ENCODE measurements around the gene LYPD1. TPM values are rescaled to one million over a fixed set of nuclear protein-coding genes. Genes with fewer than 3 reads are reported as not detected.
"Not testable (repeated sequence)": the region's sequence is repeated elsewhere in the genome, so short reads cannot be mapped to it uniquely, and the experiment has no call there.

Gene LYPD1
- total RNA-seq, 1 experiment from 2014 or later: not detected

DNA sequence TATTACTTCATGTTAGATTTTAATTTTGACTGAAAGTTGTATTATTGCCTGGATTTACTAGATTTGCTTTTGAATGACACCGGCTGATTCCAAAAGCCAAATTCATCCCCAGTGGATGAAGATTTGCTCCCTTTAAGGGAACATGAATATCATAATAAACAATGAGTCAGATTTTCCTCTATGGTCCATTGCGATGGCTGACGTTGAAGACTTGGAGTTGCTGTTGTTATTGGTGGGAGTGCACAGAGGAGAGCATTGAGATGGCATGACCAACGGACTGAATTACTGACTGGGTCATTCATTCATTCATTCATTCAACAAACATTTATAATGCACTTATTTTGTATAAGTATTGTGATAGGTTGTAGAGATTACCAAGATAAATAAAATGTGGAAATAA, 33.4 kb upstream of the LYPD1 start:
- H3K27ac Mint-ChIP-seq (ENCODE audit: low read depth, unreplicated experiment): no peak overlapping the region
- CTCF ChIA-PET: interaction anchor here (0.8 to 0.9 kb wide), 2 partner anchors 45 to 467 kb away, joined by 3 read pairs; no protein-coding TSS in a partner anchor
- no peak for DNase-seq (ENCODE audit: unreplicated experiment)
- no peaks in the 10 kb centered on the region for H3K4me1 Mint-ChIP-seq (ENCODE audit: insufficient read depth, unreplicated experiment)
- no peaks in the 10 kb centered on the region for H3K9me3 Mint-ChIP-seq (ENCODE audit: unreplicated experiment)
- intact Hi-C loops (cut with micrococcal nuclease): no loop called here
- no peaks in the 10 kb centered on the region for H3K27me3 Mint-ChIP-seq (ENCODE audit: insufficient read depth, unreplicated experiment)
- BruUV-seq (replicated peaks): no TSS peak
- POLR2A ChIA-PET: no interaction called here
- no peak for TF ChIP-seq CTCF (IDR thresholded peaks at IDR 0.05; ENCODE audit: unreplicated experiment)
- H3K4me3 Mint-ChIP-seq (ENCODE audit: unreplicated experiment): no peak overlapping the region
- no peaks in the 10 kb centered on the region for H3K36me3 Mint-ChIP-seq (ENCODE audit: insufficient read depth, unreplicated experiment)

DNA sequence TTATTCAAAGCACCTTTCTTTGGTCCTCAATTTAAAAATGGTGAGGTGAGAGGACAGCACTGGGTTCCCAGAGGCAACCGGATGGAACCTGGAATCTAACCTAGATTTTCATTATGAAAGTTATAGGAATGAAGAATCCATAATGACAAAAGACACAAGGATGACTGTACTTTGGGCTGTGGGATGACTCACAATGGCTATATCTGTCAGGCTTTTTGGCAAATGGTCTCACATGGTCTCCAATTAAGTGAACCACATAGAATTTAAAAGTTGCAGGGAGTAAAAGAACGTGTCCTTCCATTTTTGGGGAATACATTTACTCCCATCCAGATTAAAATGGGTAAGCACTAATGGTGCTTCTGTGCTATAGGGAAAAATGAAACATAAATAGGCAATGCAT, 31.8 kb upstream of the LYPD1 start:
- intact Hi-C loops (cut with micrococcal nuclease): no loop called here
- Mint-ChIP-seq H3K9me3 (ENCODE audit: unreplicated experiment) (no peaks in the 10 kb centered on the region), H3K27me3 (ENCODE audit: insufficient read depth, unreplicated experiment) (no peaks in the 10 kb centered on the region), H3K27ac (ENCODE audit: low read depth, unreplicated experiment) (no peak overlapping the region), H3K4me1 (ENCODE audit: insufficient read depth, unreplicated experiment) (no peaks in the 10 kb centered on the region), H3K36me3 (ENCODE audit: insufficient read depth, unreplicated experiment) (no peaks in the 10 kb centered on the region), H3K4me3 (ENCODE audit: unreplicated experiment) (no peak overlapping the region)
- TF ChIP-seq CTCF (IDR thresholded peaks at IDR 0.05; ENCODE audit: unreplicated experiment): no peak
- BruUV-seq (replicated peaks): no TSS peak
- ChIA-PET CTCF (no interaction called here), POLR2A (no interaction called here)
- peak; percentile 37 for DNase-seq (ENCODE audit: unreplicated experiment)

DNA sequence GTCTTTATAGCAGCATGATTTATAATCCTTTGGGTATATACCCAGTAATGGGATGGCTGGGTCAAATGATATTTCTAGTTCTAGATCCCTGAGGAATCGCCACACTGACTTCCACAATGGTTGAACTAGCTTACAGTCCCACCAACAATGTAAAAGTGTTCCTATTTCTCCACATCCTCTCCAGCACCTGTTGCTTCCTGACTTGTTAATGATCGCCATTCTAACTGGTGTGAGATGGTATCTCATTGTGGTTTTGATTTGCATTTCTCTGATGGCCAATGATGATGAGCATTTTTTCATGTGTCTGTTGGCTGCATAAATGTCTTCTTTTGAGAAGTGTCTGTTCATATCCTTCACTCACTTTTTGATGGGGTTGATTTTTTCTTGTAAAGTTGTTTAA, 29.8 kb upstream of the LYPD1 start:
- intact Hi-C loops (cut with micrococcal nuclease); H3K27me3 Mint-ChIP-seq (ENCODE audit: insufficient read depth, unreplicated experiment); H3K9me3 Mint-ChIP-seq (ENCODE audit: unreplicated experiment); POLR2A ChIA-PET; DNase-seq (ENCODE audit: unreplicated experiment); CTCF ChIA-PET; H3K36me3 Mint-ChIP-seq (ENCODE audit: insufficient read depth, unreplicated experiment); BruUV-seq (replicated peaks); H3K4me3 Mint-ChIP-seq (ENCODE audit: unreplicated experiment); H3K4me1 Mint-ChIP-seq (ENCODE audit: insufficient read depth, unreplicated experiment); H3K27ac Mint-ChIP-seq (ENCODE audit: low read depth, unreplicated experiment): not testable (repeated sequence)

GRCh38 chr2:132698347-132698746, 28.3 kb upstream of the LYPD1 start:
- H3K4me3 Mint-ChIP-seq (ENCODE audit: unreplicated experiment); H3K27me3 Mint-ChIP-seq (ENCODE audit: insufficient read depth, unreplicated experiment); POLR2A ChIA-PET; H3K4me1 Mint-ChIP-seq (ENCODE audit: insufficient read depth, unreplicated experiment); DNase-seq (ENCODE audit: unreplicated experiment); H3K36me3 Mint-ChIP-seq (ENCODE audit: insufficient read depth, unreplicated experiment); BruUV-seq (replicated peaks); H3K9me3 Mint-ChIP-seq (ENCODE audit: unreplicated experiment); H3K27ac Mint-ChIP-seq (ENCODE audit: low read depth, unreplicated experiment); intact Hi-C loops (cut with micrococcal nuclease): not testable (repeated sequence)
- CTCF ChIA-PET: interaction anchor here (1.0 kb wide), 1 partner anchor 862 kb away, joined by 4 read pairs; no protein-coding TSS in a partner anchor

DNA sequence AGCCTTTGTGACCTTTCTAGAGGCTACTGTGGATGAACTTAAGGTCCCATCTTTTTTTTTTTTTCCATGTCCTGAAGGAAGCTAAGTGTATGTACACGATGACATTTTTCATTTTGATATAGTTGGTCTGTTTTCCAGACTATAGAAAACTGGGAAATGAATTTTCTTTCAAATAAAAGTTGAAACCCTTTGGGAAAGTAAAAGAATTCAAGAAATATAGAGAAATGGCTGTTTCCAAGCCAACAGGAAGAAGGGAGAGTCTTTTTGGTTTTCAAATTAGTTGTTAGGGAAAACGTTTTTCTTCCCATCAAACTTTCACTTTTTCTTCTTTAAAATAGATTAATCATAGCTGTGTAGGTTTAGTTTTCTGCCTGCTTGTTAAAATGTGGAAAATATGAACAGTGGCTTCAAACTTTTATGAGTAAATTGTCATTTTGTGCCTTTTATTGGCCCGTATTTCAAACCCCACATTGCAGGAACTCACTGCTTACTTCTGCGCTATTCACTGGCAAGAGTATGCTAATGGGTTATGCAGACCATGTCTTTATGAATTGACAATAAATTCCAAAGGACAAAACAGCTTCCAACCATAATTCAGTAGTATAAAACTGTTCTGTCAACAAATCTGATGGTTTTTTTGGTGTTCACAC, 27.7 kb upstream of the LYPD1 start:
- no peak for TF ChIP-seq CTCF (IDR thresholded peaks at IDR 0.05; ENCODE audit: unreplicated experiment)
- Mint-ChIP-seq H3K9me3 (ENCODE audit: unreplicated experiment) (no peaks in the 10 kb centered on the region), H3K27ac (ENCODE audit: low read depth, unreplicated experiment) (no peak overlapping the region), H3K4me1 (ENCODE audit: insufficient read depth, unreplicated experiment) (no peaks in the 10 kb centered on the region), H3K36me3 (ENCODE audit: insufficient read depth, unreplicated experiment) (no peaks in the 10 kb centered on the region), H3K27me3 (ENCODE audit: insufficient read depth, unreplicated experiment) (no peaks in the 10 kb centered on the region), H3K4me3 (ENCODE audit: unreplicated experiment) (no peak overlapping the region)
- ChIA-PET CTCF (interaction anchor here (0.7 to 1.0 kb wide), 2 partner anchors 76 to 863 kb away, joined by 3 to 4 read pairs; no protein-coding TSS in a partner anchor), POLR2A (no interaction called here)
- no peak for DNase-seq (ENCODE audit: unreplicated experiment)
- intact Hi-C loops (cut with micrococcal nuclease): no loop called here
- BruUV-seq (replicated peaks): no TSS peak

Data from MCF 10A (cell line).